Activated CD4-positive, alpha-beta T cell treated with anti-CD3 and anti-CD28 coated beads, Interleukin-2, amount 50 U/mL, for 16 hours (primary cell): ENCODE data around the gene CYTH1.
"Not testable (repeated sequence)": the region's sequence is repeated elsewhere in the genome, so short reads cannot be mapped to it uniquely, and the experiment has no call there.

Experiments used
- DNase-seq: peaks from one replicate; pipeline ENCODE4 v3.0.0-alpha.2; 2020

CYTH1 gene

DNA sequence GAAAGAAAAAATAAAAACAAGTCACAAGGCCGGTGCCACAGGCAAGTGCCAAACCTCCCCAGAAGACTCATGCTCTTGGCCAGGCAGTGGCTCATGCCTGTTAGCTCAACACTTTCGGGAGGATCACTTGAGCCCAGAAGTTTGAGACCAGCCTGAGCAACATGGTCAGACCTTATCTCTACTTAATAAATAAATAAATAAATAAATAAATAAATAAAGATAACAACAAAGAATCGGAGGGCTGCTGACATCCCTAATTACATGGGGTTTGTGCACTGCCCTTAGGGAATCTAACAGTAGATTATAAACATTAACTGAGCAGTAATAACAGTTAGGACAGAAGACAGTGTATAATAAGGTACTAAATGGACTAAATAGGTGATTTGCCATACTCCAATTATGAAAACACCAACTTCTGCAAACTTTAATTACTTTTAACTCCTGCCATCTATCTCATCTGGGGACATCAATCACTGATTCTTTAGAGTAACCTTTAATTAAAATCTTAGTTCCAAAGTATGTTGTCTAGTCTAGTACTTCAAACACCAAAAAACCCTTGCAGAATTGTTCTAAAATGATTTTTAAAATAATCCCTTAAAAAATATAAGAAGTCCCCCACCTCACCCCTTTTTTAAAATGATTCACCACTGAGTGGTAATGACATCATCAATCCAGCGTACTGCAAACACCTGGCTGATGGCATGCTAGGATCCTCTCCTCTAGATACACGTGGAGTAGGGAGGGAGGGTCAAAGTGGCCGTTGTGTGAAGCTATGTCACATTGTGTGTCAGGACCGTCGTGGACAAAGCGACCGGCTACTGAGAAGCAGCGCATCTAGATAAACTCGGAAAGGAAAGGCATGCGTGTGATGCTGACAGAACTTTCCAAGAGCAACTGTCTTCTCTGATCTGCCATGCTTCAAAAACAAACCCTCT is 28.5 kb downstream of the CYTH1 start:
- peak; percentile 53 for DNase-seq

- no peak for DNase-seq
Observed at GRCh38 chr17:78751447-78752161, 30.5 kb downstream of the CYTH1 start.

GRCh38 chr17:78751000-78751399 is 31.1 kb downstream of the CYTH1 start:
- not testable (repeated sequence) for DNase-seq

GRCh38 chr17:78748730-78749317 is 33.2 kb downstream of the CYTH1 start:
- DNase-seq: peak; percentile 93

- peak; percentile 89 for DNase-seq
Observed at GRCh38 chr17:78748048-78748729, 33.9 kb downstream of the CYTH1 start.

GRCh38 chr17:78747488-78747887 is 34.6 kb downstream of the CYTH1 start:
- peak; percentile 35 for DNase-seq

DNA sequence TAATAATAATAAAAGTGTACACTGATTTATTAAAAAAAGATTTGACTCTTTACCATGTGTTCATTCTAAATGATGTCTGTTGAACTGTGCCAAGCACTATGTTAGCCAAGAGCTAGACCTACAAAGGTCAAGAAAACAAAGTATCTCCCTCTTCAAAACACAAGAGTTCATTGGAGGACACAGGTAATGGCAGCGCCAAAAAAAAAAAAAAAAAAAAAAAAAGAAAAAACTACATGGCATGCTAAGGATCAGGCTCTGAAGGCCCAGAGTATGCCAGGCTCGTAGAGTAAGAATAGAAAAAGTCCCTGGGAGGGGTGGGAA is 35.2 kb downstream of the CYTH1 start:
- DNase-seq: no peak

DNA sequence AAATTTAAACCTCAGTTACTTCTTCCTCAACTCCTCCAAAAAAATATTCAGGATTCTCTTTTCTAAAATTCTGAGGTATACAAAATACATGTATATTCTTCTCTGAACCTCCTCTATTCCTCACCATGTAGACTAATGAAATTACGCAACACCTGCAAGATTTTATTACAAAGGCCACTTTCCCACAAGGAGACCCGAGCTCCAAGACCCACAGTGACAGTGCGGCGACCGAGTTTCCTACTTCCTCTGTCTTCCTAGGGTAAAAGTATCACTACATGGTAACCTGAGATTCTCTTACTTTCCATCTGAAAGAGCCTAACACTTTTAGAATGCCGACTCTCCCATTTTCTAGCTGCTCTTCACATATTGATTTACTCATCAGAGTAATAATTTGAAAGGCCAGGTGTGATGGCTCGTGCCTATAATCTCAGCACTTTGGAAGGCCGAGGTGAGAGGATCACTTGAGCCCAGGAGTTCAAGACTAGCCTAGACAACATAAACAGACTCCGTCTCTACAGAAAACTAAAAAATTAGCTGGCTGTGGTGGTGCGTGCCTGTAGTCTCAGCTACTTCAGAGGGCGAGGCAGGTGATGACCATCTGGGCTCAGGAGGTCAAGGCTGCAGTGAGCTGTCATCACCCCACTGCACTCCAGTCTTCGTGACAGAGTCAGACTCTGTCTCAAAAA is 35.7 kb downstream of the CYTH1 start:
- no peak for DNase-seq

- peak; percentile 59 for DNase-seq
Observed at GRCh38 chr17:78745407-78746088, 36.5 kb downstream of the CYTH1 start.

GRCh38 chr17:78742901-78743300 is 39.2 kb downstream of the CYTH1 start:
- no peak for DNase-seq

DNA sequence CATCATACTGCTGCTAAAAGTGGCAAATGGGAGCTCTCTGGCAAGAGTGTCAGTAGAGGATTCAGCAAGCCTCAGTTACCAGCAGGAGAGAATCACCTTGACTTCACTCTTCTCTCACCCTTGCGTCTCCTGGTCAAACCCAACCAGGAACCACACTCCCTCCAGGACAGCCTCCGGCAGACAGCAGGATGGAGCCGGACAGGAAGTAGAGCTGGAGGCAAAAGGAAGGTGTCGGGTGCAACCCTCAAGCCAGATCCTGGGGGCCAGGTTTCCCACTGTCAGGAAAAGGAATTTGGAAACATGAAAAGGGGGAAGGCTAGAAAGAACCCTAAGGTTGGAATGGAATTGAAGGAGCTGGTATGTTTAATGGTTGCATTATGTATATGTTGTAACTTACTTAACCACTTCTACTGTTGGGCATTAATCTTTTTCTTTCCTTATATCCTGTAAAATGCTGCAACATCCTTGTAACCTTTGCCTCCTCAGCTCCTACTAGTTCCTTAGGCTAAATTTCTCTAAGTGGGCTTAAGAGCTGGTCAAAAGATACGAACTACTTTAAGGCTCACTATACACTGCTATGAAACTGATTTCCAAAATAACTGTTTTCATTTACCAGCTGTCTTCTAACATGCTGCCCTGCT is 40.3 kb downstream of the CYTH1 start:
- DNase-seq: no peak

- no peak for DNase-seq
Observed at GRCh38 chr17:78739331-78739931, 42.6 kb downstream of the CYTH1 start.

- DNase-seq: no peak
Observed at GRCh38 chr17:78738698-78739097, 43.4 kb downstream of the CYTH1 start.

GRCh38 chr17:78738278-78738677 is 43.8 kb downstream of the CYTH1 start:
- no peak for DNase-seq

DNA sequence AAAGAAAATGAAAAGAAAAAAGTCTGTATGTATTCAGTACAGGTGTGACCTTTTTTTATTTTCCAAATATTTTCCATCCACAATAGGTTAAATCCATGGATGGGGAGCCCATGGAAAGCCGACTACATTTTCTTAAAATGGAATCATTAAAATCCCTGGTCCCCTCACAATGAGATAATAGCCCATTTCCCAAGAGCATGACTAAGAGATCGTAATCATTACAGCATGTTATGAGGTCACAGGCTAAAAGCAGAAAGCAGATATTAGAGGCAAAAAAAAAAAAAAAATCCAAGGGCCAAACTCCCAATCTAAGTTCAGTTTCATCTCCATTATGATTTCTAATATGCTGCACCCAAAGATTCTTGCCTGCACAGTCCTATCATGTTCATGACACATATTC is 44.7 kb downstream of the CYTH1 start:
- no peak for DNase-seq

- peak; percentile 78 for DNase-seq
Observed at GRCh38 chr17:78736526-78737079, 45.5 kb downstream of the CYTH1 start.

- peak; percentile 42 for DNase-seq
Observed at GRCh38 chr17:78735832-78736525, 46.1 kb downstream of the CYTH1 start.

- no peak for DNase-seq
Observed at GRCh38 chr17:78734793-78735641, 47.1 kb downstream of the CYTH1 start.

DNA sequence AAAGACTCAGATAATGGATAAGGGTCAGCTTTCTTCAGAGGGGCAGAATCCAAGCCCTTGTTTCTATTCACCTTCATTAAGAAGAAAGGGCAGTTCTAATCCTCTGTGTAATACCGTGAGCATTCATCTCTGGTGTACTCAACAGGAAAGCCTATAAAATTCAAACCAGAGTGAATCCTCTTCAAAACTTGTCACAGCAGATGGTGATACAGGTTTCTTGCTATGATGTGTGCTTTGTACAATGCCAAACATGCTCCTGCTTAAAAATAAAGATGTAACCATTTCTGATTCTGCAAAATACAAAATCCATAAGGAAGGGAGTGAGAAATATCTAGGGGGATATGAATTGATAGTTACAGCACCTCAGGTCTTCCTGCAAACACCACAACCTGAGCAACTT is 49.7 kb downstream of the CYTH1 start:
- DNase-seq: no peak
